CD4-positive, alpha-beta T cell treated with Interleukin-6 for 4 hours (primary cell): ENCODE results near the gene FAM83G.
"Not testable (repeated sequence)": the region's sequence is repeated elsewhere in the genome, so short reads cannot be mapped to it uniquely, and the experiment has no call there.

Source experiments
- DNase-seq: peaks from one replicate; pipeline ENCODE4 v3.0.0-alpha.2; 2020; ENCODE audit warnings: mixed read lengths

Gene FAM83G

GRCh38 chr17:19023209-19023999 lies 18.8 kb upstream of the FAM83G start:
- no peak for DNase-seq

- no peak for DNase-seq
Measured at GRCh38 chr17:19022747-19023146, 18.2 kb upstream of the FAM83G start.

GRCh38 chr17:19022128-19022527 lies 17.6 kb upstream of the FAM83G start:
- DNase-seq, result no peak

GRCh38 chr17:19021622-19022083 lies 17.1 kb upstream of the FAM83G start:
- peak; percentile 58 for DNase-seq

GRCh38 chr17:19021011-19021621 lies 16.6 kb upstream of the FAM83G start:
- not testable (repeated sequence) for DNase-seq

GRCh38 chr17:19020016-19020415 lies 15.5 kb upstream of the FAM83G start:
- no peak for DNase-seq

- no peak for DNase-seq
Measured at GRCh38 chr17:19019041-19019941, 14.7 kb upstream of the FAM83G start.

- no peak for DNase-seq
Measured at GRCh38 chr17:19018600-19018950, 14.0 kb upstream of the FAM83G start.

- DNase-seq, result no peak
Measured at GRCh38 chr17:19017804-19018599, 13.4 kb upstream of the FAM83G start.

- no peak for DNase-seq
Measured at GRCh38 chr17:19017401-19017800, 12.8 kb upstream of the FAM83G start.

- no peak for DNase-seq
Measured at GRCh38 chr17:19016881-19017280, 12.3 kb upstream of the FAM83G start.

GRCh38 chr17:19016297-19016696 lies 11.7 kb upstream of the FAM83G start:
- no peak for DNase-seq

GRCh38 chr17:19015428-19015827 lies 10.9 kb upstream of the FAM83G start:
- no peak for DNase-seq

GRCh38 chr17:19014628-19015215 lies 10.2 kb upstream of the FAM83G start:
- no peak for DNase-seq

- no peak for DNase-seq
Measured at GRCh38 chr17:19013806-19014627, 9.5 kb upstream of the FAM83G start.

- DNase-seq, result no peak
Measured at GRCh38 chr17:19013226-19013625, 8.7 kb upstream of the FAM83G start.

- DNase-seq, result no peak
Measured at GRCh38 chr17:19012171-19013080, 7.9 kb upstream of the FAM83G start.

GRCh38 chr17:19011581-19011980 lies 7.0 kb upstream of the FAM83G start:
- no peak for DNase-seq

- no peak for DNase-seq
Measured at GRCh38 chr17:19010729-19011505, 6.4 kb upstream of the FAM83G start.
